Measurements from ENCODE around the gene TMEM151B.

The TMEM151B gene

DNA sequence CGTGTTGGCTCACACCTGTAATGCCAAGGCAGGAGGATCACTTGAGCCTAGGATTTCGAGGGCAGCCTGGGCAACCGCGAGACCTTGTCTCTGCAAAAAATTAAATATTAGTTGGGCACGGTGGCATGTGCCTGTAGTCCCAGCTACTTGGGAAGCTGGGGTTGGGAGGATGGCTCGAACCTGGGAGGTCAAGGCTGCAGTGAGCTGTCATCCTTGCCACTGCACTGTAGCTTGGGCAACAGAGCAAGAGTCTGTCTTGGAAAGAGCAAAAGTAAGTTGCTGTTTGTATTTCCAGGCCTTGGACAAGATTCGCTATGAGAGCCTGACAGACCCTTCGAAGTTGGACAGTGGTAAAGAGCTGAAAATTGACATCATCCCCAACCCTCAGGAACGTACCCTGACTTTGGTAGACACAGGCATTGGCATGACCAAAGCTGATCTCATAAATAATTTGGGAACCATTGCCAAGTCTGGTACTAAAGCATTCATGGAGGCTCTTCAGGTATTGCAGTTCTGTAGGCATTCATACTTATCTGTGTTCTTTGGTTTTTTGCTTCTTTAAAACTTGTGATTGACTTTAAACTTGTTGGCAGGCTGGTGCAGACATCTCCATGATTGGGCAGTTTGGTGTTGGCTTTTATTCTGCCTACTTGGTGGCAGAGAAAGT lies 21.0 kb upstream of the TMEM151B start:
- no peak for DNase-seq (ENCODE audit: low read depth in 1 of 2, low spot score in 1 of 2)
- in situ Hi-C loops (cut with HindIII; ENCODE audit: low pct_unique_long_range_greater_than_20kb, low sequenced_read_pairs) = no loop called here
- TF ChIP-seq JUND (IDR thresholded peaks at IDR 0.05; ENCODE audit: low read depth) = no peak

DNA sequence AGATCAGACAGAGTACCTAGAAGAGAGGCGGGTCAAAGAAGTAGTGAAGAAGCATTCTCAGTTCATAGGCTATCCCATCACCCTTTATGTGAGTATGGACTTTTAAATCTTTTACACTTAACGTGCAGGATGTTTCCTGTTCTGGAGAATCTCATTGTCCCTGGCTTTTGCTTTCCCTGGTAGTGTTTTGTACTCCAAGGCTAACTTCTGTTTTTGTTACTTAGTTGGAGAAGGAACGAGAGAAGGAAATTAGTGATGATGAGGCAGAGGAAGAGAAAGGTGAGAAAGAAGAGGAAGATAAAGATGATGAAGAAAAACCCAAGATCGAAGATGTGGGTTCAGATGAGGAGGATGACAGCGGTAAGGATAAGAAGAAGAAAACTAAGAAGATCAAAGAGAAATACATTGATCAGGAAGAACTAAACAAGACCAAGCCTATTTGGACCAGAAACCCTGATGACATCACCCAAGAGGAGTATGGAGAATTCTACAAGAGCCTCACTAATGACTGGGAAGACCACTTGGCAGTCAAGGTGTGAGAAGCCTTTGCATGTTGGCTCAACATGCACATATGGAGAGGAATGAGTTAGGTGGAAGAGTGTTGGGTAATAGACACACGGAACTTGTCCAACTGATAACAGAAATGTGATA lies 20.1 kb upstream of the TMEM151B start:
- no peak for TF ChIP-seq JUND (IDR thresholded peaks at IDR 0.05; ENCODE audit: low read depth)
- no peak for DNase-seq (ENCODE audit: low read depth in 1 of 2, low spot score in 1 of 2)
- in situ Hi-C loops (cut with HindIII; ENCODE audit: low pct_unique_long_range_greater_than_20kb, low sequenced_read_pairs) = no loop called here

GRCh38 chr6:44250718-44251123 lies 19.5 kb upstream of the TMEM151B start:
- TF ChIP-seq JUND (IDR thresholded peaks at IDR 0.05; ENCODE audit: low read depth) = no peak
- DNase-seq (ENCODE audit: low read depth in 1 of 2, low spot score in 1 of 2) = no peak
- in situ Hi-C loops (cut with HindIII; ENCODE audit: low pct_unique_long_range_greater_than_20kb, low sequenced_read_pairs) = no loop called here

GRCh38 chr6:44251576-44252524 lies 18.4 kb upstream of the TMEM151B start:
- in situ Hi-C loops (cut with HindIII; ENCODE audit: low pct_unique_long_range_greater_than_20kb, low sequenced_read_pairs) = no loop called here
- no peak for TF ChIP-seq JUND (IDR thresholded peaks at IDR 0.05; ENCODE audit: low read depth)

GRCh38 chr6:44253307-44254101 lies 16.7 kb upstream of the TMEM151B start:
- TF ChIP-seq JUND (IDR thresholded peaks at IDR 0.05; ENCODE audit: low read depth) = no peak
- peak in 1 of 2 experiments; percentile 75 for DNase-seq (ENCODE audit: low read depth in 1 of 2, low spot score in 1 of 2)
- in situ Hi-C loops (cut with HindIII; ENCODE audit: low pct_unique_long_range_greater_than_20kb, low sequenced_read_pairs) = no loop called here

More at GRCh38 chr6:44251576-44252524, 18.4 kb upstream of the TMEM151B start:
- DNase-seq (ENCODE audit: low read depth in 1 of 2, low spot score in 1 of 2) = no peak

DNA sequence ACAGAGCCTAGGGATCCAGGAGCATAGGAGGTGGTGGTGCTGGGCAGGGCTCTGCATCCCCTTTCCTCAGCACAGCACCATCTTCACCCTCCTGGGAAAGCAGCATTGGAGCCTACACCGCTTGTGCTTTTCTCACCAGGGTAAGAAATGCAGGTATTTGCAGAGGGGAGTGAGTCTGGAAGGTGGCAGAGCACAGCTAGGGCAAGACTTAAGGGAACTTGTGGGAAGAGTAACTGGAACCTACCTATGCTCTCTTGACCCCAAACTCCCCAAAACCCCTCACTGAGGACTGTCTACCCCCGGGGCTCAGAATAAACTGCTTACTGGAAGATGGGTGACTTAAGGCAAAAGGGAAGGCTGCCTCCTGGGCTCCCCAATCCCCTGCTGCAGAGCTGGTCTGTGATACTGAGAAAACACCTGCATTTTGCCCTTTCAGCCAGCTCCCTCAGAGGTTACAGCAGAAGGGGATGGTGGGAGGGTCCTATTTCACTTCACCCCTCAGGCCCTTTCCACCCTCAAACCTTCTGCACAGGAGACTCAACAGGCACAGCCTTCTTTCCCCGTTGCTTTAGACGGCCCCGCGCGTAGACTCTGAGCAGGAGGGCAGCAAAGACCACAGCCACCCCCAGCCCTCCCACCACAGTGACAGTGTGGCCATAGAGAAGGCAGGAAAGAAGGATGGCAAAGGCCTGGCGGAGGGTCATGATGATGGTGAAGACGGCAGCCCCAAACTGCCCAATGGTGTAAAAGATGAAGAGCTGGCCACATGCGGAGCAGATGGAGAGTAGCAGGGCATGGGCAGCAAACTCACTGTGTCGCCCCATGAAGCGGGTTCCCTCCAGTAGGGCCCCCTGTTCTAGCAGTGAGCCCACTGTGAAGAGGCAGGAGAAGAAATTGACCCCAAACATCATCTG lies 15.8 kb upstream of the TMEM151B start:
- no peak for TF ChIP-seq JUND (IDR thresholded peaks at IDR 0.05; ENCODE audit: low read depth)
- DNase-seq (ENCODE audit: low read depth in 1 of 2, low spot score in 1 of 2) = no peak
- in situ Hi-C loops (cut with HindIII; ENCODE audit: low pct_unique_long_range_greater_than_20kb, low sequenced_read_pairs) = no loop called here

GRCh38 chr6:44255105-44255808 lies 15.0 kb upstream of the TMEM151B start:
- no peak for TF ChIP-seq JUND (IDR thresholded peaks at IDR 0.05; ENCODE audit: low read depth)
- in situ Hi-C loops (cut with HindIII; ENCODE audit: low pct_unique_long_range_greater_than_20kb, low sequenced_read_pairs) = no loop called here
- DNase-seq (ENCODE audit: low read depth in 1 of 2, low spot score in 1 of 2) = peak in 1 of 2 experiments; percentile 35

- peak in 1 of 2 experiments; percentile 42 for DNase-seq (ENCODE audit: low read depth in 1 of 2, low spot score in 1 of 2)
- no peak for TF ChIP-seq JUND (IDR thresholded peaks at IDR 0.05; ENCODE audit: low read depth)
- in situ Hi-C loops (cut with HindIII; ENCODE audit: low pct_unique_long_range_greater_than_20kb, low sequenced_read_pairs) = no loop called here
Measured at GRCh38 chr6:44255871-44256774, 14.1 kb upstream of the TMEM151B start.

DNA sequence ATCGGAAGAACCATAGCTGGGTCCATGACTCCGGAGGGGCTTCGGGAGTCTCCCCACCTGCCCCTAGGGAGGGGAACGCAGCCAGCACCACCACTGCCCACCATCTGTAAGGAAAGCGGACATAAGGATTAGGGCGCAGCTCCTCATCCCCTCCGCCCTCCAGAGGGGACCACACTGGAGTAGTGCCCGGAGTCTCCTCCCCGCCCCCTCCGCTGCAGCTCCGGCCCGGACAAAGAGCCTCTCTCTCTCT lies 13.6 kb upstream of the TMEM151B start:
- in situ Hi-C loops (cut with HindIII; ENCODE audit: low pct_unique_long_range_greater_than_20kb, low sequenced_read_pairs) = no loop called here
- TF ChIP-seq JUND (IDR thresholded peaks at IDR 0.05; ENCODE audit: low read depth) = no peak

More for the DNA sequence above, 13.6 kb upstream of the TMEM151B start:
- no peak for DNase-seq (ENCODE audit: low read depth in 1 of 2, low spot score in 1 of 2)

All from T47D (cell line).